HG03175 (cell line): ENCODE results near the gene IRF6.

Source experiments
- ATAC-seq: cut with Tn5 transposase; IDR thresholded peaks from one replicate; pipeline ENCODE4 v1.9.1; 2021; ENCODE audit warnings: mild to moderate bottlenecking, moderate library complexity; ENCODE audit not compliant: unreplicated experiment

IRF6 gene

GRCh38 chr1:209790286-209791193 lies 15.4 kb downstream of the IRF6 start:
- ATAC-seq, result no peak

- ATAC-seq, result no peak
Measured at GRCh38 chr1:209789245-209789644, 16.7 kb downstream of the IRF6 start.

DNA sequence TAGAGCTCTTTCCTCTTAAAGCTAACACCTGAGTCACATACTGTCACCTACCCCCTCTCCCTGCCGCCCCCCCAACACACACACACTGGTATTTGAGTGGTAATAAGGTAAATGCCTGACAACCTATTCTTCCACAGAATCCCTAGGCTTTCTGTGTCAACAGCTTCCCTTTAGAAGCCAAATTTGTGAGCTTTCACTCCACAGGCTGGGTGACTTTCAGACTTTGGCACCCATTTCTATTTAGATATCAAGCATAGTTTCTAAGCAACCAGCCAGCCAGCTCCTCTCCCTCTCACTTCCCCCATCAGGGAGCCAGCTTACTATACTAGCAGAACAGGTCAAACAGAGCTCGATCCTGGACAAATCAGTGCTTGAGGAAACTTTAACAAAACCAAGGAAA lies 18.4 kb downstream of the IRF6 start:
- no peak for ATAC-seq

DNA sequence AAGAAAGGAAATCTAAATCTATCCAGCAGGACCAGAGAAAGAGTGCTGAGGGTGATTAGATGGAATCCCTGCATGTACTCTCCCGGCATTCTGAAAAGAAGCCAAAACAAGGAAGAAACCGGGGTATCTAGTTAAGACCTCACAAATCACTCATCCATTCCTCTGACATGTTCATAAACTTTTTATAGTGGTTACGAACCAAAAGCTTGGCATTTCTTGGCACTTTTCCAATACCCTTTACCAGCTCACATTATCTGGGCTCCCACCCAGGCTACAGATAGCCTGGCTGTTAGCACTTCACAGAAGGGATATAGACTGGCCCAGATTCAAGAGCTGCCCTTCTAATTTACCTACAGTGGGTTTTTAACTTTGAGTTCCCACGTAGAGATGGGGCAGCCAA lies 19.8 kb downstream of the IRF6 start:
- no peak for ATAC-seq

GRCh38 chr1:209785592-209785991 lies 20.4 kb downstream of the IRF6 start:
- ATAC-seq, result no peak

- ATAC-seq, result peak; percentile 99
Measured at GRCh38 chr1:209784265-209785169, 21.4 kb downstream of the IRF6 start, which contains the start of gene C1orf74. C1orf74 (minus strand) TSS chr1:209784559; CDS start chr1:209783634, 925 bp downstream.

DNA sequence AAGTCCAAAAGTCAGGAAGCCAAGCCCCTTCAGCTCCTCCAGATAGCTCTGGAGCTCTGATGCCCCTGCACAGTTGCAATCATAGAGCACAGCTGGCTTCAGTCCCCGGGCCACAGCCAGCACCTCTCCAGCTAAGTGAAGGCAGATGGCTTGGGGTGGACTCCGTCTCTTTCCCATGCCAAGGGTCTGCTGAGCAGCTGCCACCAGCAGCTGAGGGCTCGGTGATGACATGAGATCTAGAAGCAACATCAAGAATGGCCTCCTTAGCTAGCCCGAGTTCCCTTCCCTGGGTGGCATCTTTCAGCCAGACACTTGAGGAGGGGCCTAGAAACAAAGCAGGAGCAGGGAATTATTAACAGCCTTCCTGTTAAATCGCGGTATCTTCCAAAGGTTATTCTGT lies 22.6 kb downstream of the IRF6 start:
- ATAC-seq, result no peak

DNA sequence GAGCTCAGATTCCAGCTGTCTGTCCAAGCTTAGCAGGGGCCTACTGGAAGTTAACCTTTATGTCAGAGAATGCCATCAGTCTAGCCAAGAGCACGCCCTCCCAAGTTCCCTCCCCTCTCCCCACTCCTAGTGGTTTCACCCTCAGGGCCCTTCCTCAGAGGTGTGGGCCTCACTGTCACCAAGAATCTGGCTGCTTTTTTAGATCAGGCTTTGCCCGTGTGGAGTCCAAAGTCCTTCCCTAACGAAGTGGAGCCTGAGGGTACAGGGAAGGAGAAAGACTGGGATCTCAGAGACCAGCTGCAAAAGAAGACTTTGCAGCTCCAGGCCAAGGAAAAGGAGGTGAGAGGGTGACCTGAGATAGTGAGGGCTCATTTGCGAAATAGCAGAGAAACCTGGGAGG lies 25.7 kb downstream of the IRF6 start:
- ATAC-seq, result no peak

- no peak for ATAC-seq
Measured at GRCh38 chr1:209778102-209778501, 27.8 kb downstream of the IRF6 start.

DNA sequence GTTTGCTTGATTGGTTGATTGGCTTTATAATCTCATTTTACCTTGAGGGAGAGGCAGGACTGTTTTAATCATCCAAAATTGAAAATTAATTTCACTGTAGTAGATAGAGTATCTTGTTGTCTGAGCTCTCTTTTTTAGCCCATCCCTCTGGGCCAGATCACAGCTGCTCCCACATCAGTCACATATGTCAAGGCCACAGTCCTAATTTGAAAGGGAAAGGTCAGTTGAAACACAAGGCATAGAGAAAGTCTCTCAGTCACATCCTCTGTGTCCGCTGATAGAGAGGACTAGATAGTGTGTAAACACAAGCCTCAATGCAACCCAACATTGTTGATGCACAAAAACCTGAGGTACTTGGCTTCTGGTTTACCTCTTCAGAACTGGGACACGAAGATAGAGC lies 28.4 kb downstream of the IRF6 start:
- no peak for ATAC-seq

DNA sequence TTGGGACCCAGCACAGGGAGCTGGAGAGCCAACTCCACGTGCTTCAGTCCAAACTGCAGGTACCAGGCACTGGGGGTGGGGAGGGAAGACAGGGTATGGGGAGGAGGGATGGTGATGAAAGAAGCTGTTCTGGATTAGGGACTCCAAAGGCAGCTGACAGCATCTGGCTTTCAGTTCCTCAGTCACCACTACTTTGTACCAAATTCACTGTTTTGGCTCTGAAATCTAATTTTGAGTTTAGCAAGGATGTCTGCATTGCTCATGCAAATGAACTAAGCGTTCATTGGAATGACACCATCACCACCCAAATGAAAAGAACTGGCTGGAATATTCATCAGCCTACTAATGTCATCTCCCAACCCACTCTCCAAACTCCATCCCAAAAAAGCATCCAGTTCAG lies 30.3 kb downstream of the IRF6 start:
- ATAC-seq, result no peak

DNA sequence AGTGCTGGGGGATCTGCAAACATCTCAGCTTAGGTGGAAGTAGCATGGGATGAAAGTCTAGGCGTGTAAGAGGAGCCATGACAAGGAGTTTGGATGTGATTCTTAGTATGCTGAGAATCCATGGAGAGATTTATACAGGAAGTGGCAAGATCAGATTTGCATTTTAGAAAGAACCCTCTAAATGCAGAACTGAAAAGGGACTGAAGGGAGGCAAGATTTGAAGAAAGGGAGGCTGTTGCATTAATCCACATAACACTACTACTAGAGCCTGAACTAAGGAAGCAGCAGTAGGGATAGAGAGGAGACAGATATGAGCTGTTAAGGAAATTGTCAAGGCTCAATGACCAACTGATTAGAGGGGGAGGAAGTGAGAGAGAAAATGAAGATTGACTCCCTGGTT lies 31.4 kb downstream of the IRF6 start:
- no peak for ATAC-seq

DNA sequence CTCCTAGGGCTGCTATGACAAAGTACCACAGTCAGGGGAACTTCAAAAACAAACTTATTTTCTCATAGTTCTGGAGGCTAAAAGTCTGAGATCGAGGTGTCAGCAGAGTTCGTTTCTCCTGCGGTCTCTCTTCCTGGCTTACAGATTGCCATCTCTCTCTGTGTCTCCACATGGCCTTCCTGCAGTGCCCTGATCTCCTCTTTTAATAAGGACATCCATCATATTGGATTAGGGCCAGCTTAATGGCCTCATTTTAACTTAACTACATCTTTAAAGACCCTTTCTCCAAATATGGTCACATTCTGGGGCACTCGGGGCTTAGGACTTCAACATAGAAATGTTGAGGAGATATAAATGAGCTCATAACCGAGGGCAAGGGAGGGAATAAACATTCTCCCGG lies 33.8 kb downstream of the IRF6 start:
- no peak for ATAC-seq

DNA sequence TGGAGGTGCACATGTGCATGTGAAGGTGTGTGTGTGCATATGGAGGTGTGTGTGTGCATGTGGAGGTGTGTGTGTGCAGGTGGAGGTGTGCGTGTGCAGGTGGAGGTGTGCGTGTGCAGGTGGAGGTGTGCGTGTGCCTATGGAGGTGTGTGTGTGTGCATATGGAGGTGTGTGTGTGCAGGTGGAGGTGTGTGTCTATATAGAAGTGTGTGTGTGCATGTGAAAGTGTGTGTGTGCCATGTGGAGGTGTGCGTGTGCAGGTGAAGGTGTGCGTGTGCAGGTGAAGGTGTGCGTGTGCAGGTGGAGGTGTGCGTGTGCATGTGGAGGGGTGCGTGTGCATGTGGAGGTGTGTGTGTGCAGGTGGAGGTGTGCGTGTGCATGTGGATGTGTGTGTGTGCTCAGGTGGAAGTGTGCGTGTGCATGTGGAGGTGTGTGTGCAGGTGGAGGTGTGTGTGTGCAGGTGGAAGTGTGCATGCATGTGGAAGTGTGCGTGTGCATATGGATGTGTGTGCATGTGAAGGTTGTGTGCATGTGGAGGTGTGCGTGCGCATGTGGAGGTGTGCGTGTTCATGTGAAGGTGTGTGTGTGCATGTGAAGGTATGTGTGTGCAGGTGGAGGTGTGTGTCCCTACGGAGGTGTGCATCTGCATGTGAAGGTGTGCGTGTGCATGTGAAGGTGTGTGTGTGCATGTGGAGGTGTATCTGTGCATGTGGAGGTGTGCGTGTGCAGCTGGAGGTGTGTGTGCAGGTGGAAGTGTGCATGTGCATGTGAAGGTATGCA lies 35.1 kb downstream of the IRF6 start:
- no peak for ATAC-seq

- no peak for ATAC-seq
Measured at GRCh38 chr1:209769971-209770370, 36.0 kb downstream of the IRF6 start.

DNA sequence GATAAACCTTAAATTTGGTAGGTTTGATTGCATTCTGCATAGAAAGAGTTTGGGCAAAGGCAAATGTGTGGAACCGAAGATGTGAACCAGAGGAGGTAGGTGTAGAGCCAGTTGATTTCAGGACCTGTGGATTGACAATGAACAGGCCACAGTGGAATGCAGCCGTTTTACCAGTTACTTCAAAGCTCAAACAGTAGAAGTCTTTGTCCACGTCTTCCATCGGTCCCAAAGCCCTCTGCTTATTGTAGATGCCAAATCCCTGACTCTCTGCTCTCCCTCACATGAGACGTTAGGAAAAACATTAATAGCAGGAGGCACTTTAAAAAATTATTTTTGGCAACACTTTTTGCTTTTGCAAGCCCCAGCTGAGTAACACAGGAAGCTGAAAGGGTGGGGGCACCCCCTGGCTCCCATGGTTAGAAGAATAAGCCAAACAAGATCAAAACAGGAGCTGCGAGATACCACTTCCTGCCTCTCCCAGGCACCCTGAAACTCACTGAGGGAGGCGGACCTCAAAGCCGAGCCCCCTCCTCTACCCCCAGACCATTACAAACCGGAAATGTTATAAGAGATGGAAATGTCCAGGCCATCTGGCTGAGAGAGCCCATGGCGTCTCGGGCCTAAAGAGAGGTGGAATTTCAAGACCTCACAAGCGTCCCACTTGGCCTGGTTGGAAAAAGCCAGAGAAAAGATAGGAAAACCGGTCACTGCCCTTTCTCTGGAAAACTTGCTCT lies 36.6 kb downstream of the IRF6 start:
- peak; percentile 88 for ATAC-seq

DNA sequence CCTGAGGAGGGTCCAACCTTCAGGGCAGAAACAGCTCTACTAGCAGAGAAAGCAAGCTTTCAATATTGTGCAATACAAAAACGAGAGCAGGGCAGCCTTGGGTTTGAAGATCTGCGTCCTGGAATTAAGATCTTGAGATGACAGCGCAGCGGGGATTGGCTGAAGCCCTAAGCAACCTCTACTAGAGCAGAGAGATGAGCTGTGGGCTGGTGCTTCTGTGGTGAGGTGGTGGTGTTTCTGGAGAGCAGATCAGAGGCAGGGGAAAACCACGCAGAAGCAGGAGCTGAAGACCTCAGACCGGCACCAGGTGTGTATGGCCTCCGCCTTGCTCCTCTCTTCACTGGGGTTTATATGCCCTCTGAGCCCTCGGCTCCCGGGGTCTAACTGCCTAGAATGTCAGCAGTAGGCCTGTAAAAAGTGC lies 37.6 kb downstream of the IRF6 start:
- ATAC-seq, result peak; percentile 74

GRCh38 chr1:209767706-209768105 lies 38.2 kb downstream of the IRF6 start:
- no peak for ATAC-seq

GRCh38 chr1:209767096-209767495 lies 38.8 kb downstream of the IRF6 start:
- no peak for ATAC-seq

DNA sequence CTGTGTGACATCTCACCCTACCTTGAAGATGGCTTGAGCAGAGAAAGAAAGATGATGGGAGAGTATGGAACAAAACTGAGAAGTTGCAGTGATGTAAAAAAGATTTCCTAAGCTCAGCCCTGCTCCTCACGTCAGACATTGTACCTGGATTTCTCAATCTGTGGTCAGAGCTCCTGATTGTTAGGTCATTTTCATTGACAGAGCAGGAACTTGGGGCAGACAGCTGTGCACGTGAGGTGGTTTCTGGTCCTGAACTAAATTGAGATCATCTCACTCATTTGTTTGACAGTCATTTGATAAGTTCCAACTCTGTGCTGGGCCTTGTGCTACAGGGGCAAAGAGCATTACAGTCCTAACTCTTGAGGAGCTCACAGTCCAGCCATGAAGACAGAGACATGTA lies 39.9 kb downstream of the IRF6 start:
- no peak for ATAC-seq
